HG02588 (cell line): Measurements from ENCODE around the gene VPS54.
"Not testable (repeated sequence)": the region's sequence is repeated elsewhere in the genome, so short reads cannot be mapped to it uniquely, and the experiment has no call there.

Experiments used
- ATAC-seq: cut with Tn5 transposase; IDR thresholded peaks from one replicate; pipeline ENCODE4 v1.9.1; 2021; ENCODE audit warnings: mild to moderate bottlenecking, moderate library complexity; ENCODE audit not compliant: unreplicated experiment

Gene VPS54

DNA sequence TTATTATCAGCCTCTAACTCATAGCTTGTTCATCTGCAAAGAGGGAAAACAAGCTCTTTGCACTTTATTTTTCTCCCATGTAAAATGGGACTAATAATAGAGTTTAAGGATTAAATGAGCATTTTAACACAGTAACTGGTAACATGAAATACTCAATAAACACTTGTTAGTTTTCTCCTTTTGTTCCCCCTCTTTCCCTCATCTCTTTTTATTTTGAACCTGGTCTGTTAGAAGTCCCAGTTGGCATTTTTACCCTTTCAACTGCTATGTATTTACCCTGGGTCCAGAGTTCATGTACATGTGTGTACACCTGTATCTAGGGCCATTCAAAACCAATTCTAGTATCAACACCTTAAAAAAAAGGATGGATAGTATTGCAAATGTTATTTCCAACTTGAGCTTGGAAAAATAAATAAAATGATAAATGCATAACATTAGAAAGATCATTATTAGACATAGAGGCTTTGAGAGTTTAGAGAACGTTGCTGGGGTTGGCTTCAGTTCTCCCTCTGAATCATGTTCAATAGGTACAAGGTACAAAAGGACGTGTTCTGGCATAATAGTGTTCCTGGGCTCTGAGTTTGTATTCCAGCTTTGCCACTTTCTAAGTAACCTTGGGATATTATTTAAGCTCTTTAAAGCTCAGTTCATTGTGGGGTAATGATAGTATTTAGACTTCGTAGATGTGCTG lies 5.2 kb upstream of the VPS54 start:
- ATAC-seq, result no peak

DNA sequence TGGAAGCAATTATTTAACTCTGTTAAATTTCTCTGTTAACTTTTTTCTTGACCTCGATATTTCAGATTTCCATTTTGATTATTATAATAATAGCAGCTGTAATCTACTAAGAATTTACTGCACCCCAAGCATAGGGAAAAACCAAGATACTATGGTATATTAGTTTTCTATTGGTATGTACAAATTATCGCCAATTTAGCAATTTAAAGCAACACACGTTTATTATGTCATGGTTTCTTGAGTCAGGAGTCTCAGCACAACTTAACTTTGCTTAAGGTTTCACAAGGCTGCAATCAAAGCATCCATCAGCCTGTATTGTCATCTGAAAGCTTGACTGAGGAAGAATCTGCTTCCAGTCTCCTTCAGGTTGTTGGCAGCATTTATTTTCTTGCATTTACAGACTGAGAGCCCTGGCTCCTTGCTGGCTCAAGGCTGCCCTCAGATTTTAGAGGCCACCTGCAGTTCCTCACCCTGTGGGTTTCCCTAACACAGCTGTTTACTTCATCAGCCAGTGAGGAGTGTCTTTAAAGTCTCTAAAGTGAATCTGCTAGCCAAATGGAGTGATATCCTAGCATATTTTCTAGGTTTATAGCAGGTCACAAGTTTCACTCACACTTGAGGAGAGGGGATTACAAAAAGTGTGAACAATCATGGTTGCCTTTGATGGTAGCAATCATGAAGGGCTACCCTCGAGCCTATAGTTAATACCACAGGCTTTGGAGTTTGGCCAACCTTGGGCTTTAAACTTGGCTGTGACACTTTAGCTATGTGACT lies 4.4 kb upstream of the VPS54 start:
- ATAC-seq, result no peak

DNA sequence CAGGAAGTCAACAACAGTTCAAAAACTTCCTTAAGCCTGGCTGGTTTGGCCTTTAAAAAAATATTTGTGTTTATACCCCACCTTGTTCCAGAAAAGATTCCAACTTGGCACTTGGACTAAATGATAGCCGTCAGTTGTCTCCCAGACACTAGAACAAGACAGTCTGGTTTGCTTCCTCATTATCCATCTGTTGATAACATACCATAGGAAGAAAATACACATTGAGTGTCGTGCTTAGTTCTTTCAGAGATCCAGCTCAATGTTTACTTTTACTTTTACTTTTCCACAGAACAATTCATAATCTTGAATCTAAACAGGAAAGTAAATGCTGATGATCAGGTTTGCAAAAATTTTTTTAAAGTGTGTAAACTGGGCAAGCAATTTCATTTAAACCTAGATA lies 2.4 kb upstream of the VPS54 start:
- no peak for ATAC-seq

DNA sequence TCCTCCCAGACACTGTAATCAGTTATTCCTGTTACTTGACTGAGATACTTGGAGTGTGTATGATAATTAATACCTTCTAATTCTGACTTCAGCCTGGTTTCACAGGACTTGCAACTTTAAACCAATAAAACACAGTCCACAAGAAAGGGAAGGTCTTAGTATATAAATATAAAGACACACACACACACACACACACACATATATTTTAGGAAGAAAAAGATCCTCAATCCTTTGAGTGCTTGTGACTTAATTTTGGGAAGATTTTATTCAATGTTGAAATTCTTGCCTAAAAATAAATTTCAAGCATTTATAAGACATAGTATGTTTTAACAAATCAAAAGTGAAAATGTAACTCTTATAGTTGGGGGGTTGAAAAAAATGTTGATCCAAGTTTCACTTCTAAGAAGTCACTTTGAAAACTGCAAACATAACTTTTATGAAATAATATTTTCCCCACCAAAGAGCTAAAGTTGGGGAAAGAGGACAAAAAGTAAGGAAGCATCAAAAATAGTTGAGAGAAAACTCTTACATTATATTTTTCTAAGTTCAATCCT lies 824 bp upstream of the VPS54 start:
- no peak for ATAC-seq

DNA sequence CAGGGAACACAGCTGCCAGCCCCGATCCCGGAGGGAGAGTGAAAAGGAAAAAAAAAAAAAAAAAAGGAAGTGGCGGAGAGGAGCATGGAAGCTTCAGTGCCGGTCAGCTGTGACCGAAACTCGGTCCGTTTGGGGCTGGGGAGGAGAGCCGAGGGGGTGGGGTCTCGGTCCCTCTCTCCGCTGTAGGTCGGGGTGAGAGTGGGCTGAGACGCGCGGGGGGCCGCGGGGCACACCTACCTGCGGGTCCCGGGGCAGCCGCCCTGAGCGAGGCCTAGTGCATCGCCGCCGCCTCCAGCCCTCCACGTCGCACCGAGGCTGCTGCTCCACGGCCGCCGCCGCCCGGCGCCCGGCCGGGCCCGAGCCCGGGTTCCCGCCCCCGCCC lies 536 bp downstream of the VPS54 start:
- ATAC-seq, result peak; percentile 50

DNA sequence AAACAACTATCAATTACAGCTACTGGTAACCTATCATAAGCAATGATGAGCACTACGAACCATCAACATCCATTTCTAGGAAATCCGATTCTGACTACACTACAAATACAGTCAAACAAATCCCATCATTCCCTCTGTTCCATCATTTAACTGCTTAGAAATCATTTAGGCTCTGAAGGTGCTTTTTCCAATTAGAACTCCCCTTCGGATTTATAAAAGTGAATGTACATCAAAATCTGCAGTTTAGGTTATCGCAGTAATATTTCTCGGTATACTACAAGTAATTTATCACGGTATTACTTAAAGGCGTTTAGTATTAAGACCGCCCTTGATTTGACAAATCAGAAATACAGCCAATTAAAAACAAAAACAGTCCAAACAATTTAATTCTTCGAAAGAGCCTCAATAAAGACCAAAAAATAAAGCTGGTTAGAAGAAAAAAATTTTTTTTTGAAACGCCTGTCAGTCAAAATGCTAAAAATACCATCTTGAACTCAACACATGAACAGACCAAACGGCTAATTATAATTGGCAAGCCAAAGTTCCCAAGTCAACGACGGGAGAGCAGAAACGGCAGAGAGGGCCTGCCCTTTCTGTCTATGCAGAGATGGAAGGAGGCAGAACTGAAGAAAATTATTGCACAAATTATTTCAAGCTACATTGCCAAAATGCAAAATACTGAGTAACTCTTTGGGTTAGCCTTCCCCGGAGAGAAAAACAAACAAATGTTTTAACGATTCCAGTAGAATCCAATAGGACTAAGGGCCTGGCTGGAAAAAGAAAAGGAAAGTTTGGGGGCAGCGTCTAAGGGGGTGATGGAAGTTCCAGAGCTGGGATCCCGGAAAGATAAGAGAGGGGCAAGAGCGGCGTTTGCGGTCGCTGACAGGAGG lies 1.2 kb downstream of the VPS54 start:
- ATAC-seq, result no peak

DNA sequence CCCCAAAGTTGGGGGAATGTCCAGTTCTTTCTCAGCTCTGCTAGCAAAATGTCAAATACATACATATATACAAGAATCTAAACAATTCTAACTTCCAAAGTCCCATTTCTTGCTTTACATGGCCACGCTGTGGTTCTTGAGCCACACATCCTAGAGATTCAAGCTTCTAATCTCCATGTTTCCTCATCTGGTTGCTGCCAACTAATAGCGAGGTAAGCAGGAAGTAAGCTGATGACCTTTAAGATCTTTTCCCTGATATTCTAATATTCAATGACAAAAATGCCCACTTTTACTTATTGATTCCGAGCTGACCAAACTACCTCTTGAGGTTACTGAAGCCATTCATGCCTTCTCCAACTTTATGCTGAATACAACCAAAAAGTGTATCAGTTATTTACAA lies 3.3 kb downstream of the VPS54 start:
- ATAC-seq, result no peak

DNA sequence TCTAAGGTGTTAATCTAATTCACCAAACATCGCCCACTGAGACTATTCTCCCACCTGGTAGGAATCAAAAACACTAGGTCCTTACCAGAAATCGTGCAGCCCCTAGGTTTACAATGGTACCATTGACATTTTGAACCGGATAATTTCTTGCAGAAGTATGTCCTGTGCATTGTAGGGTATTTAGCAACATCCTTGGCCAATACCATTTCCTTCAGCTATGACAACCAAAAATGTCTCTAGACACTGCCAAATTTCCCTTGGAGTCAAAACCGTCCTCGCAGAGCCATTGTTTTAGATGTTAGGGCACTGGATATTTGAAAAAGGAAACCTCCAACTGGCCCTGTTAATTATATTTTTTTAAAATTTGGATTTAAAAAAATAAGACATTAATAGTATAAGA lies 3.8 kb downstream of the VPS54 start:
- ATAC-seq, result no peak

DNA sequence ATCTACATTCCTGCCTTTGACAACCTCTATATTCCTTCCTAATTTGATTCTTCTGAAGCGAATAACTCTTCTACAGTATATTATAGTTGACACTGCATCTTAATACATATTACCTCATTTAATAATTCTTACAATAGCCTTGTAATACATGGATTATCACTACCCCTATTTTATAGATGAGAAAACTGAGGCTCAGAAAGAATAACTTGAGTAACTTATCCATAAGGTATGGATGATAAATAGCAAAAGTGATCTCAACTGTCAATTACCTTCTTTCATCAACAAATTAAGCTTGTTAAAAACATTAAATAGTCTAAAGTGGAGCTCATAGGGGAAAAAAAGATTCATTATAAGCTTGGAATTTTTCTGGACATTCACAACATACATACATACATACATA lies 4.6 kb downstream of the VPS54 start:
- ATAC-seq, result no peak

DNA sequence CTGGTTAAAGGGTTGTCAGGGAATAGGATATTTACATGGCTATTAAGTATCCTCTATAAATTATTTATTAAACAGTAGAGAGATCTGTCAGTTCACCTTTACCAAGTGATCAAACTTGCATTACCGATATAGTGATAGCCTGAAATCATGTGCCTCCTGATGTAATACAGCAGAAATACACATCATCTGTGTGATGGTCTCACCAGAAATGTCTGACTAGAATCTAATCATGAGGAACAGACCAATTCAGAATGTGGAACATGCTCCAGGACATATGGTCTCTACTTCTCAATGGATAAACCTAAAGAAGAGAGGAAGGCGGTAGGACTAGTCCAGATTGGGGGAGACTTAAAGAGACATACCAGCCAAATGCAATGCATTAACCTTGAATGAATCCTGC lies 6.2 kb downstream of the VPS54 start:
- ATAC-seq, result no peak

DNA sequence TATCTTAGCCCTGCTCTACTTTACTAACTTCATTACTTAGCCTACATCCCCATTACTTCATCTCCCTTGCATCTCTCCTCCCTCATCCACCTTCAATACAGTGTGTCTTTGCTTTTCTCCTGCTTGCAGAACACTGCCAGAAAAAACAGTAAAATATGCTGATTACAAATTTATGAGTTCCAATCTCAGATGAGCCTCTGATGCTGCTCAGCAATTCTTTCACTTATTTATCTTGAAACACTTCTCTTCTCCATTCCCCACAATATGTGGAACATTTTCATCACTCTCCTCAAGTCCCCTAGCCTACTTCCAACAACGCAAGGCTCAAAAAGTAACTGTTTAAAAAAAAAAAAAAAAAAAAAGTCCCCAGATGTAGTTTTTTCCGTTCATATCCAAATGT lies 7.1 kb downstream of the VPS54 start:
- no peak for ATAC-seq

DNA sequence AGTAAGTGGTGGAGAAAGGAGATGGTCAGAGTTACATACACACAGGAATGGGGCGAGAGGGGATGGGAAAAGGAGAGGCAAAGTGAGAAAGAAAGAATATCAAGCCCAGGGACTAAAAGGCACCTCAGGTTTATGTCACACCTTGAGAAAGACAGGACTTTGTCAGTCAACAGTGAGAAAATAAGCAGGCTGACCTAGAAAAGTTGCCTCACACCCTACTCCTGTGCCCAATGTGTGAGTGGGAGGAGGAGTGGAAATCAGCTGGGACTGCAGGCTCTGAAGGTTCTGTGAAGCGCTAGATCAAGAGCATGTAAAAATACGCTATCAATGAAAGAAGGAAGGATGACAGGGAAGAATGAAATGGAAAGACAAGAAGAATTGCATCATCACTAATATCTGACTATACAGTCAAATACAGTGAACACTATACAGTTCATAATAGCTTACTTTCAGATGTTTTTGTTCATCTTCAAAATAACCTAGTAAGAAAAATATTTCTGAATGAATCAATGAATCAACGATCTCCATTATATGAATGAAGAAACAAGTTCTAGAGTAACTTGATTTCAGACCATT lies 10.7 kb downstream of the VPS54 start:
- no peak for ATAC-seq

DNA sequence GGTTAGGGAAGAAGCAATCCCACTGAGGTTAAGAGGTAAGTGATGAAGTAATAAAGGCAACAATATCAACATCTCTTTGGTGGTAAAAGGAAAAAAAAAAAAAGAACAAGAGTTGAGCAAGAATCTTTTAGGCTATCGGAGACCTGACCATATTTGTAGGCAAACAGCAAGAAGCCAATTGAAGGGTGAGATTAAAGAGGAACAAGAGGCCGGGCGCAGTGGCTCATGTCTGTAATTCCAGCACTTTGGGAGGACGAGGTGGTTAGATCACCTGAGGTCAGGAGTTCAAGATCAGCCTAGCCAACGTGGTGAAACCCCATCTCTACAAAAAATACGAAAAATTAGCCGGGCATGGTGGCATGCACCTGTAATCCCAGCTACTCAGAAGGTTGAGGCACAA lies 11.3 kb downstream of the VPS54 start:
- no peak for ATAC-seq

DNA sequence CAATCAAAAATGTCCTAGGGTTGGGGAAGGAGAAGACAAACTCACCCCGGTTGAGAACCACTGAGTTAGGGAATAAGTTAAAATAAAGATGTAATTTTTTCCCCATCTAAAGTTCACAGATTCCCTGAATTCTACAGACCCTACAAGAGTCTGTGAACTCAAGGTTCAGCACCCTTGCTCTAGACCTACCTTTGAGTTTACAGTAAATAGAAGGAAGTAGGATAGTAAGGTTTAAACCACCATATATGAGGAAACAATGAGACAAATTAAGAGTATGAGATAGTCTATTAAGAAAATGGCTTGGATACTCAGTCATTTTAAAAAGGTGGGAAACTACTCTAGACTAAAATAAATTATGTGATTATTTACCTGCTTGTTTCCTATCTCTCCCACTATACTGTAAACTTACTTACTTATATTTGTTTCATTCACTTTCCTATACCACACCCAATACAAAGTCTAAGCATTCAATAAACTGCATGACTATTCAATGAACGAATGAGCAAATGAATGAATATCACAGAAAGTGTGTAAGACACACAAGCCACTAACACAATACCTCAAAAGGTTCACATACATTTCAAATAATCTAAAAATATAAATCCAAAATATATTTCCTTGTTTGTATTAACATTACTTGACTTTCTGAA lies 13.4 kb downstream of the VPS54 start:
- ATAC-seq, result no peak

DNA sequence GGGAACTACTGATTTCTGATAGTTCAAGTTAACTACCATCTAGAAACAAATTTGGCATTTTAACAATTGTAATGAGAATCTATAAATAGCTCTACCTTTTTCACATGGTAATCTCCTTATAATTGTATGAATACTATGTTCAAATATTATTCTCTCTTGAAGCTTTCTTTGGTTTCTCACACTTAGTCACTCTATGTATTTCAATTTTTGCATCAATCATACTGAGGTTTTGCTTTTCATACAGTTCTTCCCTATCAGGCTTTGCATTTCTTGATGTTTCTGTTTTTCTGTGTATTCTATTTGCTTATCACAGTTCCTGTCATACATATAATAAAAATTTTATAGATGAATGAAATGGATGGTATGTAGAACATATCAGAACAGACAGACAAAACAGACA lies 16.0 kb downstream of the VPS54 start:
- no peak for ATAC-seq

DNA sequence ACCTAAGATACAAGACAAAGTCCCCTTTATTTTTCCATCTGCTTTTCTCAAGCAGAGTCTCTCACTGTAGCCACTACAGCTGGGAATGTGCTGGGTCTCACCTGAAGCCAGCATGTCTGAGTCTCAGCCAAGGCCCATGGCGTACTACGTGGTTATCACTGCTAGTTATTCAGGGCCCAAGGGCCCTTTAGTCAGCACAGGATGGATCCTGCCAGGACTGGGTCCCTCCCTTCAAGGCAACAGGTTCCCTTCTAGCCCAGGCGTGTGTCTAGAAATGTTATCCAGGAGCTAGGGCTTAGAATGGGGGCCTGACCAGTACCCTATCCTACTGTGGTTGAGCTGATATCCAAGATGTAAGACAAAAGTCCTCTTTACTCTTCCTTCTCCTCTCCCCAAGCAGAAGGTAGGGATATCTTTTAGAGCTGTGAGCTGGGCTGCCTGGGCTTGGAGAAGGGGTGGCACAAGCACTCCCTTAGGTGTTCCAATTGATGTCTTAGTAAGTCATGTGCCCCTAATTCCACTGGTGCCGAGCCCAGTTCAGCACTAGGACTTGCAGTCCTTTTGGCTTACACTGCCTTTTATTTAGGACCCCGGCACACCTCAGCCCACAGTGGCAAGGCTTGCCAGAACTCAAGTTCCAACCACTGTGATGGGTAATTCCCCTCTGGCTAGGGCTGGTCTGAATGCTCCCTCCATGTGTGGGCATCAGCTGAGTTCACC lies 17.7 kb downstream of the VPS54 start:
- no peak for ATAC-seq

DNA sequence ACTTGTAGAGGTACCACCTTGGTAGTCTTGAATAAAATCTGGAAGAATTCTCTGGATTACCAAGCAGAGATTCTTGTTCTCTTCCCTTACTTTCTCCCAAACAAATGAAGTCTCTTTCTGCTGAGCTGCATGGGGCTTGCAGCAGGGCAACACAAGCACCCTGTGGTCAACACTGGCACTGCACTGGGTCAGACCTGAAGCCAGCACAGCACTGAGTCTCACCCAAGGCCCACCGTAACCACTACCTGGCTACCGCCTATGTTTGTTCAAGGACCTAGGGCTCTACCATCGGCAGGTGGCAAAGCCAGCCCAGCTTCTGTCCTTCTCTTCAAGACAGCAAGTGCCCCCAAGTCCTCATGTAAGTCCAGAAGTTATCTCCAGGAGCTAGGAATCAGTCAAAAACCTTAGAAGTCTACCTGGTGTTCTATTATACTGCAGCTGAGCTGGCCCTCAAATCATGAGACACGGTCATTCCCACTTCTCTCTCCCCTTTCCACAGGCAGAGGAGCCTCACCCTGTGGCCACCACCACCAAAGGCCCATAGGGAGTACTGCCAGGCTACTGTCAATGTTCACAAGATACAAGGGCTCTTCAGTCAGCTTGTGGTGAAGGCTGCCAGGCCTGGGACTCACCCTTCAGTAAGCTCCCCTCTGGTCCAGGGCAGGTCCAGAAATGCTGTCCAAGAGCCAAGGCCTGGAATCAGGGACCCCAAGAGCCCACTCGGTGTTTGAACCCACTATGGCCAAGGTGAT lies 18.4 kb downstream of the VPS54 start:
- no peak for ATAC-seq

DNA sequence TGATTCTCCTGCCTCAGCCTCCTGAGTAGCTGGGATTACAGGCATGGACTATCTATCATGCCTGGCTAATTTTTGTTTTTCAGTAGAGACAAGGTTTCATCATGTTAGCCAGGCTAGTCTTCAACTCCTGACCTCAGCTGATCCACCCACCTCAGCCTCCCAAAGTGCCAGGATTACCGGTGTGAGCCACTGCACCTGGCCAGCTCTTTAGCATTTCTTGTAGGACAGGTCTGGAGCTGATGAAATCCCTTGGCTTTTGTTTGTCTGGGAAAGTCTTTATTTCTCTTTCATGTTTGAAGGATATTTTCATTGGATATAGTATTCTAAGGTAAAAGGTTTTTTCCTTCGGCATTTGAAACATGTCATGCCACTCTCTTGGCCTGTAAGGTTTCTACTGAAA lies 20.2 kb downstream of the VPS54 start:
- no peak for ATAC-seq

DNA sequence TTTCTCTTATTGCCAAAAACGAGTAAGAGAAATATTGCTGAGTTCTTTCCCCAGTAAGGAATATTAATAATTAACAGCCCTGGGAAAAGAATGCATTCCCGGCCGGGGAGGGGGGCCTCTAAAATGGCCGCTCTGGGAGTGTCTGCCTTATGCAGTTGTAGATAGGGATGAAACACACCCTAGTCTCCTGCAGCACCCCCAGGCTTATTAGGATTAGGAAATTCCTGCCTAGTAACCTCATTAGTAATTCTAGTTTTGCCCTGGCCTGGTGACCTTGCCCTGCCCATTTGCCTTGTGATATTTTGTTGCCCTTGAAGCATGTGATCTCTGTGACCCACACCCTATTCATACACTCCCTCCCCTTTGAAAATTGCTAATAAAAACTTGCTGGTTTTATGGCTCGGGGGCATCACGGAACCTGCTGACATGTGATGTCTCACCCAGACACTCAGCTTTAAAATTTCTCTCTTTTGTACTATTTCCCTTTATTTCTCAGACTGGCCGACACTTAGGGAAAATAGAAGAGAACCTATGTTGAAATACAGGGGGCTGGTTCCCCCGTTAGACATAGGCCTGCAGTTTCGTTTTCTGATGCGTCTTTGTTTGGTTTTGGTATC lies 22.5 kb downstream of the VPS54 start:
- not testable (repeated sequence) for ATAC-seq
